GM21619 (cell line): ENCODE data around the gene SH3RF3.

Source experiments
- ATAC-seq: cut with Tn5 transposase; IDR thresholded peaks from one replicate; pipeline ENCODE4 v1.9.1; 2021; ENCODE audit not compliant: unreplicated experiment

The SH3RF3 gene

DNA sequence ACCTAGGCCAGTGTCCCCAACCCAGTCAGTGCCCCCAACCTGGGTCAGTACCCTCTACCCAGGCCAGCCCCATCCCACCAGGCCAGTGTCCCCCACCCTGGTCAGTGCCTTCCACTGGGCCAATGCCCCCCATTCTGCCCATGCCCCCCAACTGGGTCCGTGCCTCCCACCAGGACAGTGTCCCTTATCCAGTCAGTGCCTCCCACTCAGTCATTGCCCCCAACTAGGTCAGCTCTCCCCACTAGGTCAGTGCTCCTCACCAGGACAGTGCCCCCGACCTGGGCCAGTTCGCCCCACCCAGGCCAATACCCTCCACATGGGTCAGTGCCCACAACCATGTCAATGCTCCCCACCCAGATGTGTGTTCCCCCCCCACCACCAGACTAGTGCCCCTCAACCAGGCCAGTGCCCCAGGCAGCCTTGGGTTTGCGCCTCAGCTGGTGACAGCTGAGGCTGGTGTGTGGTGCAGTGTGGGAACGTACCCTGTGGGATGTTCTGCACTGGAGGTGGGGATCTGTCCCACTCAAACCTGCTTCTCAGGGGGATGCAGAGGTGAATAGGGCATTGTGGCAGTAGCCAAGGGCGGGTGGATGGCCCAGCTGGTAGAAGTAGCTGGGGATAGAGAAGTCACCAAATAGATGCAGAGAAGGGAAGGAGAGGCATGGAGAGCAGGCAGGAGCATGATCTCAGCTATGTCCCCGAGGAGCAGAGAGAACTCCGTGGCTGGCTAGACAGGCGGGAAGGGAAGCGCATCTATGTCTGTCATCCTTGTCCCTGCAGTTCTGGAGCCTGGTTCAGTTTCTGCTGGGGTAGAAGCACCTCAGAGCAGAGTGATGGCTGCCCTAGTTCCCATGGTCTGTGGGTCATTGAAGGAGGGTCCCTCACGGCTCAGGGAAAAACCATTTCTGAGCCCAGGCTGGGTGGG is 168.8 kb downstream of the SH3RF3 start:
- ATAC-seq, result no peak

DNA sequence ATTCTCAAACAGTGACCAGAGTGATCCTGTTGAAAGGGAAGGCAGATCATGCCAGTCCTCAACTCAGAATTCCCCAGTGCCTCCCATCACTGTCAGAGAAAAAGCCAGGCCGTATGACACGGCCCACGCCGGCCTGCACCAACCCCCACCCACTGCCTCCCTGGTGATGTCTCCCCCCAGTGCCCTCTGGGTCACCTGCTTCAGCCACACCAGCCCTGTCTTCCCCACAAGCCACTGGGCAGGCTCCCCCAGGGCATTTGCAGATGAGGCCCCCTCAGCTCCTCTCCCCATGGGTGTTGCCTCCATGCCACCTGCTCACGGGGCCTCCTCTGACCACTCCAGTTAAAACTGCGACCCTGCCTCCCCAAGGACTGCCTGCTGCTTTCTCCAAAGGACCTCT is 169.8 kb downstream of the SH3RF3 start:
- ATAC-seq, result no peak

DNA sequence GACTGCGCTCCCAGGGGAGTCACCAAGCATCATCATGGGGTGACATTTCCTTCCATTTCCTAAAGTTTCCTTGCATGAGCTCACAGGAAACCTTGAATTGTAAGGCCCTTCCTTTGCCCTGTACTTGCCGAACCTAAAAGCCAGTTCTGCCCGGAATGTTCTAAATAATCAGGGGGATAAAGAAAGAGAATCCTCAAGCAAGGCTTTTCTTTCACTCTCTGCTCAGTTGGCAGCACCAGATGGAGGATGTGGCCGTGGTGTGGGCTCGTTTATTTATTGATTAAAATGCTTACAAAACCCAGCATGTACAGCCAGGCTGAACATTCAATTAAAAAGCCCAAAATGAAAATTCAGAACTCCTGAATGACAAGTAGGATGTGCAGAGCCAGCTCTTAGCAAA is 170.5 kb downstream of the SH3RF3 start:
- no peak for ATAC-seq

DNA sequence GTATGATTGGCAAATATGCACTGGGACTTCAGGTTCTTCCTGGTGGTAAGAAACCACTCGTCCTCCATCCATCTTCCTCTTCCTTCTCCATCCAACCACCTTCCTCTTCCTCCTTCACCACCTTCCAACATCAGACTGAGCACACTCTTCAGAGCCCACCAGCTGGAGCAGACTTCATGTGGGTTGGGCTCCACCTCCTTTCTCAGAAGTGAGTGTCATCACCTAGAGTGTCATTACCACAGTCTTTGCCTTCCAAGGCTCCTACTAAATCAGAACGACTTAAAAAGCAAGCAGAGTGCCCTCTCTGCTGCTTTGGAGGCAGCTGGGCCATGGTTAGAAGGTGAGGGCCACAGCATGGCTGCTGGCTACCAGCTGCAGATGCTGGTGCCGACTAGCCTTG is 171.6 kb downstream of the SH3RF3 start:
- ATAC-seq, result no peak

DNA sequence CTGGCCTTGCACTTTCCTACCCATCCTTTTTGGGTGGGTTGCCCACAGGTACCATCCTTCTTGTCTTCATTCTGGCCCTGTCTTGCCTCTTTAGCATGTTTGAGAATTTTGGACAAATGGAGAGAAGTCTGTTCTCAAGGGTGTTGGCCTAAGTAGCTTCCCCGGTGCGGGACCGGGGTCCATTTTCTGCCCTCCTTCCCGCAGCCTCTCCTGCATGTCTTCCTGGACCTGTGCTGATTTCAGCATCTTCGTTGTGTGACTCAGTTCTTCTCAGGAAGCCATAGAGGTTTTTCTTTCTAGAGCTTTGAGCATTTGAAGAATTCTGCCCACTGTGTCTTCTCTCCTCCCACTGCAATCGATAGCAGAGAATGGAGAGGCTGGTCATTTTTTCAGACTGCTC is 172.7 kb downstream of the SH3RF3 start:
- no peak for ATAC-seq

DNA sequence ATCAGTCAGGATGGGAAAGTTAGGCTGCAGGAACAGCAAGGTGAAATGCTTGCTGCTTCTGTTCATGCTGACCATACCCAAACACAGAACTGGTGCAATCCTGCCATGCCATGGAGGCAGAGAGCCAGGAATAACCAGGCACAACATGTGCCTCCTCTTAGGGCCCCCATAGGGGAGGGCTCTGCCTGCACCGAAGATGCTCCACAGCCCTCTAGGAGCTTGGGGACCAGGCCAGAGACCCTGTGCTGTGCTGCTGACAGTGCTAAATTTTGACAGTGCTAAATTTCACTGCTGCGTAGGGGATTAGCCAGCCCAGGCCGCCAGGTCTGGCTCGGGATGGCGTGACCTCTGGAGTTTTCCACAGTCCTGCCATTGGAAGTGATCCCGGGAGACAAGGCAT is 173.3 kb downstream of the SH3RF3 start:
- no peak for ATAC-seq

DNA sequence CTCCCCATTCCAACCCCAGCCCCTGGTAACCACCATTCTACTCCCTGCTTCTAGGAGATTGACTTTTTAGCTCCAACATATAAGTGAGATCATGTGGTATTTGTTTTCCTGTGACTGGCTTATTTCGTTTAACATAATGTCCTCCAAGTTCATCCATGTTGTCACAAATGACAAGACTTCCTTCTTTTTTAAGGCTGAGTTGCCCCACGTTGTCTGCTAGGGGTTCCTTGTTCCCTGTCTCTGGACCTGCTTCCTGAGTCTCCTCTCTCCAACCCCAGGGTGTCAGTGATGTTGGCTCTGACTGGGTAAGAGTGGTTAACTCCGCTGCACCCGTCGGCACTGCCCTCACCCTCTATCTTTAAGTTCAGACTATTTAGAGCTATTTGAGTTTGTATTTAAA is 175.2 kb downstream of the SH3RF3 start:
- no peak for ATAC-seq

DNA sequence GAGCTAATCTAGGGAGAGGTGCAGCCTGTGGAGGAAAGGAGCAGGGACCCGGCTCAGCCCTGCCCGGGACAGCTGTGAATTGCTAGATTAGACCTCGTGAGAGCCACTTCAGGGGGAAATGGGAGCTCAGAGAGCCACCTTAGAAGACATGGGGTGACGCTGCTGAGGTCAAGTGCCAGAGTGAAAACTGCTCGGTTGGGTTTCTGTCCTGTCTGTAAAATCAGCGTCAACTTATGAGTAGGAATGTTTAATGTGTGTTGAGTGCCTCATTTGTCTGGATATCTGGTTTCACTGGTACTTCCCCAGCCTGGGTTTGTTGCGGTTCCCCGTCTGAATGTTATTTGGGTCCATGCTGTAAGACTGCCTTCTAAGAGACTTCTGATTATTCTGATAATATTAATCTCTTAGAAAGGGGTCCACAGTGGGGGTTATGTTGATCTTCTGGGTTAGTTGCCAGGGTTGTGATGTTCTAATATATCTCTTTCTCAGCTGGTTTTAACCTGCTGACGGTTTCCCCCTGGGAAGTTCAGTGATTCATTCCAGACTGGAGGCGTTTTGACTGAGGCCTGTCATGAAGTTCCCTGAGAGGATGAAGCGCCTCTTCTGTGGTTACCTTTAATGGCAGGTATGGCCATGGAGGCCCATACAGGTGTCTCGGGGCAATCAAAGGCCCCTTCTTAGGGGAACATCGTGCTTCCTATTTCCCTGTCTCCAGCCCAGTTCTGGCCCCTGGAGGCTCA is 175.9 kb downstream of the SH3RF3 start:
- no peak for ATAC-seq

DNA sequence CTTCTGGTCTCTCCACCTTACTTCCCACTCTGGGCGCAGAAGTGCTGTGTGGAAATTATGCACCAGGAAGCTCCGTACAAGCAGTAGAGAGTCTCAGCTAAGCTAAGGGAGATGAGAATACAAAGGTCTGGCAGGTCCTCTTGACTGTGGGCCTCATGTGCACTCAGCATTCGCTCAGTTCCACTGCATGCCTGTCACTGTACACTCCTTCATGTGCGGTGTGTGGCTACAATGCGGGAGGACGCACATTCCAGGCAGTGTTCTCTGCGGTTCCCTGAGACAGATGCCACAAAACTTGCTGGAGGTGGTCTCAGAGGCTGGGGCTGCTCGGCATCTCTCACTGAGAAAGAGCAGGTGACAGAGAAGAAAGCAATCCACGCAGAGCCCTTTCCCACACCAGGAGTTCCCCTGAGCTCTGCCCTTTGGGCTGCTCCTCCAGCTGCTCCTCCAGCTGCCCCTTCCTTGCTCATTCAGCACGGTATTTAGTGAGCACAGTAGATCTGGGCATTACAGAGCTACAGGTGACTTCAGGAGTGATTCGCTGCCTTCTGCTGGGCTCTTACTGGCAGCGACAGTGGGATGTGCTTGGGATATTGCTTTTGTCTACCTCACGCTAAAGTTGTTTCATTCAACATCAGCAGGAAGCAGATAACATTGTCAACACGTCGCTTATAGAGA is 176.6 kb downstream of the SH3RF3 start:
- ATAC-seq, result no peak

DNA sequence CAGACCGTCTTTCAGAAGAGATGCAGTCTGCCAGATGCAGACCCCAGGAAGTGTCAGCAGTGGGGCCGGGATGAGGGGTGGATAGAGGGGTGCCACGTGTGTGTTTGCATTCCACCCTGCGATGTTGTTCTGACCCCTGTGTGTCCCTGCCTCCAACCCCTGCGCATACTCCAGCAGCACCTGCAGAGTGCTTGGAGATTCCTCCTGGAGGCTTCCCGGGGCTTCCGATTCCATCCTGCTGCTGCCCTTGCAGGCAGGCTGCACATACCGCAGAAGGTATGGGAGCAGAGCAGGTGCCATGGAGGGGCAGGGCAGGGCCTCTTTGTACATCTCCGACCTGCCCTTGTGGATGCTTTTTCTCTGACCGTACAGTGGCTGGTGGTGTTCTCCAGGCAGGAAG is 177.2 kb downstream of the SH3RF3 start:
- ATAC-seq, result no peak

DNA sequence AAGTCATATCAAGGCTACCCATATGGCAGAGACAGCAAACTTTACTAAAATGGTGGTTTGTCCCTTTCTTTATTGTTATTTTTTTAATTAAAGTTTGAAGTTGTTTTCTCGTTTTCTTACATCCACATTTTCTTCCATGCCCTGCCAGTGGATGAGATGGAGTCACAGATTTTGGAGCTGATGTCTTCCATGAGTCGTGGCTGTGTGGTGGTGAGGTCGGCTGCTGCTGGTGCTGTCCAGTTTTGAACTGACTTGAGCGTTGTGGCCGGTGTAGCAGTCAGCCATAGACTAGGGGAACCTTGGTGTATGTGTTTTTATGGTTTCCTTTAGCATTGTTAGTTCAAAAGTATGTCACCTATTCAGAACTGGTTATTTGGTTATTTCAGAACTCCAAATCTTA is 182.8 kb downstream of the SH3RF3 start:
- ATAC-seq, result no peak

DNA sequence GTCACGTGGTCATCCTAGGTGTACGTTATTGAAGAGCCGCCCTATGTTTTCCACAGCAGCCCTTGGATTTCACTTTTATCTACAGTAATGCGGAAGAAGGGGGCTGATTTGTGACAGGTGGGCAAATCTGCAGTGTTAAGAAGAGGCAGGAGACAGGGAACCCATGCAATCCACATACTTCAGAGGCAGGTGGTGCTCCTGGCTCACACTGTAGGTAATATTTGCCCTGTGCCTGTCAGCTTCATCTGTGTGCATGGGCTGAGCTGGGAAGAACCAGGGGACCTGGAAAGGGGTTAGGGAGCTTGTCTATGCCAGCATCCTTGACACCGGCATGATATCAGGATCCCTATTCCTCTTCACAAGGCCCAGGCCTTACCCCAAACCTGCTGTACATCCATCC is 183.9 kb downstream of the SH3RF3 start:
- ATAC-seq, result no peak

DNA sequence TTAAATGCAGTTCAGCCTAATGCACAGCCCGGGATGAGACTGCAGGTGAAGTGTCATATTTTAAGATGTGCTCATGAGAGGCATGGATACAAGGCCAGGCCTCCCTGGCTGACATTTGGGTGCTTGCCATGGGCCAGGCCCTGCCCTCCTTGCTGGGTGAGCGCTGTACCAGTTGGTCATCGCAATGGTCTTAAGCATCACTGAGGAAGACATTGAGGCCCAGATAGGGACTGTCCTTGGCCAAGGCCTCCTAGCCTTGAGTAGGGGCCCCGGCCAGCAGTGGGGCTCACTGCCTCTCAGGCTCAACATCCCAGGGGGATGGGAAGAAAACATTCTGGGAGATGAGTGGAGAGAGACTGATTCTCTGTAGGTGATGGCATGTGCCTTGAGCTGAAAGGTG is 184.3 kb downstream of the SH3RF3 start:
- ATAC-seq, result no peak

DNA sequence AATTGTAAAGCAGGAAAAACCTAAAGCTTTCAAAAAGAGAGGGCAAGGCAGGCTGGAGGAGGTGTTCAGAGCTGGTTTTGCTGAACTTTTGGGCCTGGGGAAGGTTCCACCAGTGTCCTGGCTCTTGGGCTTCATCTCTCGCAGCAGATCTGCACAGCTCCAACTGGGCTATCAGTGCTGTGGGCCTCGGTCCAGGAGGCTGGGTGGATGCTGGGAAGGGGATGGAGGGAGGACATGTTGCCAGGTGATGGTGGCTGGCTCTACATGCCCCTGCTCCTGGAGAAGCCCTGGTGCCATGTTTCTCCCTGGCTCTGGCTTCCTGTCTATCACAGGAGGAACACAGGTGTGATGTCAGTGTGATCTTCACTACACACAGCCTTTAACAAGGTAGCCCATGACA is 187.1 kb downstream of the SH3RF3 start:
- ATAC-seq, result no peak

DNA sequence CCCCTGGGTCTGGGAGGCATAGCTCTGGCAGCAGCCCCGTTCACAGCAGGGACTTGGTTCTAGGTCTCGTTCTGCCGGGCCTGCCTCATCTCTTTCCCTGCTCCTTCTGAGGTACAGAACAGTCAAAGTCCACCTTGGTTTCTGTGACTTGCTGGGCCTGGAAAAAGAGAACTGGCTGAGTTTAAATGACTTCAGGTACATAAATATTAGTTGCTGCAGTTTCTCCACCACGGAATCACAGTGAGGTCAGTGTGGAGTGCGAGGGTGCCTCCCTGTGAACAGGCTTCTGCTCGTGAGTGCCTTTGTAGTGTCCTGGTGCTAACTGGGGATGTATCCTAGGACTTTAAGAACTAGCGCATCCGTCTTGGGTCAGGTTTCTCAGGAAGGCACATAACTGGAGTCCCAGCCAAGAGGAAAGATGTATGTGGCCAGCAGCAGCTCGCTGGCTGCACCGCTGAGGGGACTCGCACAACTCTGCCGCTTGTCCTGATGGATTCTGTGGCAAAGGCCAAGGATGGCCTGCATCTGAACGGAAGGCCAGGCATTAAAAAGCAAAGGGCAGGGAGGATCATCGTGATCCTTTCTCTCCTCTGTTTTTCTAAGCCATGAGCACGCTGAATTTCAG is 188.6 kb downstream of the SH3RF3 start:
- no peak for ATAC-seq

DNA sequence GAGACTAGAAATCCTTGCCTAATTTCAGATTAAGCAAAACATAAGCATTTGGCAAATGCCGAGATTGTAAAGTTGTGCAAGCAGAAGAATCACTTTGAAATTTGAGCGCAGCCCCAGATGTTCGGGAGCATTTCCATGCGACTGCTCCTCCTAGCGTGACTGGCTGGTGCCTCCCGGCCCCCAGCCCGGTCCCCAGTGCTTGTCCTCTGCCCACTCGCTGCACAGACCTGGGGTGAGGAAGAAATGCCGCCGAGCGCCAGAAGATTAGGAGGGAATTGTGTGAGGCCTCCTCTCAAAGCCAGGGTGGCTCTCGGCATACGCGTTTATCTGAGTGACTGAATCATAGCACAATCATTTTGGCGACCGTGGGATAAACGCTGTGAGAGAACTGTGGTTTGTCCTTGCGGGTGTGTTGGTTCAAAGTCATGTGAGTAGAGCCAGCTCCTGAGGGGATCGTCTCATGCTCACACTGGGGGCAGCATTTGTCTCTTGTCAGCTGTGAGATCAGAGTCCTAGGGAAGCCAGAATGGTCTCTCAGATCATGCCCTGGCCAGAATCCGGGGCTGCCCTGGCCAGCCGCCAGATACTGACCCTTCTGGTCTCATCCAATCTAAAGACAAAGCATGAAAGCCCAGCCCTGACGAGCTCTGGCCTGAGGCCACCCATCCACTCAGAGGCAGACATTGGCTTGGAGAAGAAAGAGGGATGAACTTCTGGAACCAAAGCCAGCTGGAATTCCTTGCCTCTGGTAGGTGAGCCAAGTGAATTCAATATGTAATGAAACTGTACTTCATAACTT is 189.3 kb downstream of the SH3RF3 start:
- no peak for ATAC-seq

DNA sequence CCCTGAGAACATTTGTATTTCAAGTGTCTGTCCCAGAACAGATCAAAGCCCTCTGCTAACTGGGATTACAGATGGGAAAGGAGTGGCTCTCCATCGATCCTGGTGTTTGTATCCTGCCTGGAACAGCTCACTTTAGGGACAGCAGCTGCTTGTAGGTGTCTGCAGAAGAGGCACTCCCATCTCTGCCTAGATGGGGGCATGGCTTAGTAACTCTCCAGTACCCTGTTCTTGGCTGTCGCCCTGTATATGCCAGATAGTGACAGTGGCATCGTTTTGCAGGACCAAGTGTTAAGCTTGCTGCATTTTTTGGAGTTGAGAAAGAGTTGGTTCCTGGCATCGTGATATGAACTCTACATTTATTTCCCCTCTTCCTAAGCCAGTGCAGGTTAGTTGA is 189.9 kb downstream of the SH3RF3 start:
- no peak for ATAC-seq

DNA sequence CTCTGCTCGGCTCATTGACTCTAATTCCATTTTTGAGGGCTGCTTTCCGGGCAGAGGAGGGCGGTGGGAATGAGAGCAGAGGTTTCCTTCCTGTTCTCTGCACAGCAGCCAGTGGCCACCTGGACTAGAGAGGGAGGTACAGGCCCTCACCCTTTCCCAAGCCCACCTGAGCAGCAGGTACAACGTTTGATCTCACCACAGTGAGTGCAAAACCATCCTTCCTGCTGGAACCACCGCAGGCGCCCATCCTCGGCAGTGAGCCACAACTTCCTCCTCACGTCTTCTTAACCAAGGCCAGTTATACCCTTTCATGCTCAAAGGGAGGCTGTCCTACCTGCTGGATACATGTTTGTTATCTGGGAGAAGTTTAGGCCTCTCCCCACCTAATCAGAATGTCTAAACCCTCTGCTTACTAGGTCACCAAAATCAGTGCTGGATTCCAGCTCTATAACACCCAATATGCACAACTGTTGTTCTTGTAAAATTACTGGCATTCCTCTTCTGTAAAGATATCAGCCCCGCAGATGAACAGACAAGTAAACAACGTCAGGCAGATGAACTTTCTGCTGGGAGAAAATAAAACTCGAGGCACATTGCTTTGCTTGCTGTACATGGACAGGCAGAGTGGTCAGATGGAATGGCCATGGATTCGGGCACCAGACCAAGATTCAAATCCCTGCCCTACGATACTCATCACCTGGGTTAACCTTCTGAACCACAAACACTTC is 191.4 kb downstream of the SH3RF3 start:
- ATAC-seq, result no peak

DNA sequence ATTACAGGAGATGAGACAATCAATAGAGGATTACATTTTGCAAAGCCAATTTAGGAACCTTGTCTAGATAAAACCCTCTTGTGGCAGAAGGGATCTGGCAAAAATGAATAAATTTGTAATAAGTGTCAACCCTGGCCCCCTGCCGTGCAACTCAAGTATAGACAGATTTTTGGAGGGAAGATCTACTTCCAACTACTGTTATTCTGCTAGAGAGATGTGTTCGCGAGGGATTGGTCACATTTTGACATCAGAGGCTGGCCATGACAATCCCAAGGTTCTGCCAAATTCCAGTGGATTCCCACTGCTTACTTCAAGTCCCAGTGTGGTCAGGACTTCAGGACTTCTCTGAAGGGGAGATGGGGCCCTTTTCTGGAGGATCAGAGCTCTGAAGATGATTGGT is 192.6 kb downstream of the SH3RF3 start:
- no peak for ATAC-seq

DNA sequence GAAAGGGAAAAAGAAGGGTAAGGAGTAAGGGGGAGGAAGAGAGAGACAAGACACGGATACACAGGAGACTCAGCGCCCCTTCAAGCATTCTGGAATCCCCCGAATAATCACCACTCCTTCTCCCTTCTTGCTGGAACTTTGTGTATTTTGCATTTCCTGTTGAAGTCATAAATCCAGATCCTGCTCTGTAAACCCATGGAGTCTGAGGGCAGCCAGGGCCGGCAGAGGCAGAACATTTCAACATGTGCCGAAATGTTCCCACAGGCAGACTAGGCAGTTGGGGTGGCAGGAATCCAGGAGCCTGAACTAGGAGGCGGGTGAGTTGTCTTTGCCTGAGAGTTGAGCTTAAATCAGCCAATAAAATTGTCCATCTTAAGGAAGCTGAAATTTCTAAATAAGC is 193.1 kb downstream of the SH3RF3 start:
- no peak for ATAC-seq
